HG03565 (cell line): Measurements from ENCODE around the gene ETV6.

Source experiments
- ATAC-seq: cut with Tn5 transposase; IDR thresholded peaks from one replicate; pipeline ENCODE4 v1.9.1; 2021; ENCODE audit warnings: mild to moderate bottlenecking, moderate library complexity; ENCODE audit not compliant: unreplicated experiment

The ETV6 gene

GRCh38 chr12:11822081-11822834 lies 172.8 kb downstream of the ETV6 start:
- peak; percentile 36 for ATAC-seq

- ATAC-seq, result no peak
Observed at GRCh38 chr12:11823043-11823442, 173.6 kb downstream of the ETV6 start.

GRCh38 chr12:11823593-11823992 lies 174.1 kb downstream of the ETV6 start:
- no peak for ATAC-seq

GRCh38 chr12:11824069-11824468 lies 174.6 kb downstream of the ETV6 start:
- ATAC-seq, result no peak

GRCh38 chr12:11824736-11825135 lies 175.3 kb downstream of the ETV6 start:
- no peak for ATAC-seq

- no peak for ATAC-seq
Observed at GRCh38 chr12:11825278-11825677, 175.8 kb downstream of the ETV6 start.

- no peak for ATAC-seq
Observed at GRCh38 chr12:11826574-11826973, 177.1 kb downstream of the ETV6 start.

GRCh38 chr12:11827091-11828061 lies 177.9 kb downstream of the ETV6 start:
- ATAC-seq, result no peak

- ATAC-seq, result no peak
Observed at GRCh38 chr12:11829764-11830194, 180.3 kb downstream of the ETV6 start.

GRCh38 chr12:11830307-11830801 lies 180.9 kb downstream of the ETV6 start:
- no peak for ATAC-seq

- no peak for ATAC-seq
Observed at GRCh38 chr12:11832093-11832492, 182.6 kb downstream of the ETV6 start.

GRCh38 chr12:11833174-11833895 lies 183.9 kb downstream of the ETV6 start:
- no peak for ATAC-seq

GRCh38 chr12:11834104-11834812 lies 184.8 kb downstream of the ETV6 start:
- no peak for ATAC-seq

GRCh38 chr12:11834931-11835330 lies 185.5 kb downstream of the ETV6 start:
- no peak for ATAC-seq

GRCh38 chr12:11836282-11837151 lies 187.0 kb downstream of the ETV6 start:
- peak; percentile 84 for ATAC-seq

- no peak for ATAC-seq
Observed at GRCh38 chr12:11837216-11837934, 187.9 kb downstream of the ETV6 start.

- no peak for ATAC-seq
Observed at GRCh38 chr12:11838403-11838802, 188.9 kb downstream of the ETV6 start.

- no peak for ATAC-seq
Observed at GRCh38 chr12:11839091-11839641, 189.7 kb downstream of the ETV6 start.
